GM12874 (cell line): ENCODE measurements around the gene STEAP1.

Source experiments
- TF ChIP-seq, protein P1 (sequence below): IDR thresholded peaks from 2 replicates; pipeline ENCODE4 v1.5.1; 2011; ENCODE audit warnings: low read depth, mild to moderate bottlenecking, control low read depth, low read length, moderate library complexity; ENCODE audit not compliant: insufficient read depth

The STEAP1 gene

DNA sequence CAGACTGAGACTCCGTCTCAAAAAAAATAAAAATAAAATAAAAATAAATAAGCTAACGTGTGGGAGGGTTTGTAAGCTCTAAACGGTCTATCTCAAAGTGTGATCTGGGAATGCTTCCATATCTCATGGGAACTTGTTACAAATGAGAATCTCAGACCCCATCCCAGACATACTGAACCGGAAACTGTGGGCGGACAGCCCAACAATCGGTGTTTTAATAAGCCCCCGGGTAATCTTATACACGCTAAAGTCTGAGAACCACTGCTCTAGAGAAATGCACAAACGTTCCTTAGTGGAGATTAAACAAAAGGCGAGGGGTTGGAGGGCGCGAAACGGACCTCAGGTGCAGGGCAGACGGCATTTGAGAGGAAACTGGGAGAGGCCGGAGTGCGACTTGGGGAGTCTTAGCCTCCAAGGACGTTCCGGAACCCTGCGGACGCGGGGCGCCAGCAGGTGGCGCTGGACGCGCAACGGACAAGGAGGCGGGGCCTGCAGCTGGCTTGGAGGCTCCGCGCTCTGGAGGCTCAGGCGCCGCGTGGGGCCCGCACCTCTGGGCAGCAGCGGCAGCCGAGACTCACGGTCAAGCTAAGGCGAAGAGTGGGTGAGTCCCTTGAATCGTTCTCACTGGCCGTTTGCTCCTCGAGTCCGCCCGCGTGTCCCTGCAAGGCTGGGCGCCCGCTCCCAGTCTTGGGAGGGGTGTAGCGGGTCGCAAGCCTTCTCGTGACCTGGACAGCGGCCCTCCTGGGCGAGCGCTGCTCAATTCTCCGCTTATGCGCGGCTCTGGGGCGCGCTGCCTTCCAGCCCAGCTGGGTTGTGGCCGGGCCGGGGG, at the start of gene STEAP1:
Gene STEAP1, plus strand, starts transcription at position 527 of the 829 bp plus-strand sequence. CDS start 5,320 bp downstream, outside the sequence.
- TF ChIP-seq, protein P1, sequence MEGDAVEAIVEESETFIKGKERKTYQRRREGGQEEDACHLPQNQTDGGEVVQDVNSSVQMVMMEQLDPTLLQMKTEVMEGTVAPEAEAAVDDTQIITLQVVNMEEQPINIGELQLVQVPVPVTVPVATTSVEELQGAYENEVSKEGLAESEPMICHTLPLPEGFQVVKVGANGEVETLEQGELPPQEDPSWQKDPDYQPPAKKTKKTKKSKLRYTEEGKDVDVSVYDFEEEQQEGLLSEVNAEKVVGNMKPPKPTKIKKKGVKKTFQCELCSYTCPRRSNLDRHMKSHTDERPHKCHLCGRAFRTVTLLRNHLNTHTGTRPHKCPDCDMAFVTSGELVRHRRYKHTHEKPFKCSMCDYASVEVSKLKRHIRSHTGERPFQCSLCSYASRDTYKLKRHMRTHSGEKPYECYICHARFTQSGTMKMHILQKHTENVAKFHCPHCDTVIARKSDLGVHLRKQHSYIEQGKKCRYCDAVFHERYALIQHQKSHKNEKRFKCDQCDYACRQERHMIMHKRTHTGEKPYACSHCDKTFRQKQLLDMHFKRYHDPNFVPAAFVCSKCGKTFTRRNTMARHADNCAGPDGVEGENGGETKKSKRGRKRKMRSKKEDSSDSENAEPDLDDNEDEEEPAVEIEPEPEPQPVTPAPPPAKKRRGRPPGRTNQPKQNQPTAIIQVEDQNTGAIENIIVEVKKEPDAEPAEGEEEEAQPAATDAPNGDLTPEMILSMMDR = peak; percentile 86

DNA sequence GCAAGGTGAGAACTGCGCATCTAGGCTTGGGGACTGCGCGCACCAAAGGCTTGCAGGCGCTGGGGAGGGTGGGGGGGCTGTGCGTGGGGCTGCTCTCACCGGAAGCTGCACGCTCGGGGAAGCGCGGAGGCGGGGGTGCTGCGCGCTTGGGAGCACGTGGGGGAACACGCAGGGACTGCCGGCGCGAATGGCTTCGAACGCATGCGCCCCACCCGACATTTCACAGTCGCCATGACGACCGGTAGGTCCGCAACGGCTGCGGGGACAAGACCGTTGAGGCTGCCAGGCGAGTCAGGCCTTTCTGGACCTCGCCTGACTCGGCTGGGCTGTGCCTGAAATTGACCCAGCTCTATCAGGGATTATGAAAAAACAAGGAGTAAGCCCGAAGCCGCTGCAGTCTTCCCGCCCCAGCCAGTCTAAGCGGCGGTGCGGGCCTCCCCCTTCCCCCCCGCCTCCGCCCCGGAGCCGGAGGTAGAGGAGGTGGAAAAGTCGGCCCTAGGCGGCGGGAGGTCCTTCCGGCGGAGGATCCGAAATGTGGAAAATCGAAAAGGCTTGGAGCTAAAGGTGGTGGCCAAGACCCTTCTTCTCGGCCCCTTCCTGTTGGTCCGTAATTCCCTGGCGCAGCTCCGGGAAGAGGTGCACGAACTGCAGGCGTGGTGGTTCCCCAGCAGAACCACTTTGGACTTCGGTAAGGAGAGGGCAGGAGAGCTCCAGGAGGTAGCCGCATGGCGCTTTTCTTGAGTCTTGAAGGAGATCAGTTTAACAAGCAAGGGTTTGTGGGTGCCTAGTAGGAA, 34.9 kb upstream of the STEAP1 start:
- TF ChIP-seq, protein P1 = no peak

DNA sequence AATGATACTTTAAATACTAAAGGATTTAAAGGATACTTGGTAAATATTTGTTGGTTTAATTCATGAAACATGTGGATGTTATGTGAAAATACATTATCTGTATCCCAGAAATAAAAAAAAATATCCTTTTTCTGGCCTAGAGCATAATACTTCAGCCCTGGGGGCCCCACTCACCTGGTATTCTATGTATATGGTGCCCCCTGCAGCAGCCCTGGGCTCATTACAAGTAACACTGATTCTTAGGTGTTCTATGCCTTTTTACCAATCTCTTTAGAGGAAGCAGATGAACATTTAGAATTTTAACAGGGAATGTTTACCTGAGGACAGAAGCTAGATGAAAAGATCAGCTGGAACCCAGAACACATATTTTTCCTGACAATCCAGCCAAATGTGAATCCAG, 4.8 kb upstream of the STEAP1 start:
- TF ChIP-seq, protein P1 = peak; percentile 20; the same call in 1 of the 2 replicates

DNA sequence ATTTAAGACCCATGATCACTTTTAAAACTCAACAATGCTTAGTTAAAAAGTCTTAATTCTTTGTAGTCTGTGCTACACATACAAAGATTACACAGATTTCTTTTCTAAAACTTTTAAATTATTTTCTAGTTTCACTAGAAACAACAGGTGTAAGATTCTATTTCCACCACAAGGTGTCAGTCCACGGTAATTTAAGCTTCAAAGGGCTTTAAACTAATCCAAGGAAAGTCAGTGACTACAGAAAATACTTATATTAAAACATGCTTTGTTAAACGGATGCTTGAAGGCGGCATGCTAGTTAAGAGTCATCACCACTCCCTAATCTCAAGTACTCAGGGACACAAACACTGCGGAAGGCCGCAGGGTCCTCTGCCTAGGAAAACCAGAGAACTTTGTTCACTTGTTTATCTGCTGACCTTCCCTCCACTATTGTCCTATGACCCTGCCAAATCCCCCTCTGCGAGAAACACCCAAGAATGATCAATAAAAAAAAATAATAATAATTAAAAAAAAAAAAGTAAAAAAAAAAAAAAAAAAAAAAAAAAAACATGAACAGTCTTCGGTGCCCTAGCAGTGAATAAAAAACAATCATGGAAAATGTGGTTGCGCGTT, 1.5 kb upstream of the STEAP1 start:
- TF ChIP-seq, protein P1 = 0 out of 2 replicates have a peak, but pooled peaks have one; percentile 7

DNA sequence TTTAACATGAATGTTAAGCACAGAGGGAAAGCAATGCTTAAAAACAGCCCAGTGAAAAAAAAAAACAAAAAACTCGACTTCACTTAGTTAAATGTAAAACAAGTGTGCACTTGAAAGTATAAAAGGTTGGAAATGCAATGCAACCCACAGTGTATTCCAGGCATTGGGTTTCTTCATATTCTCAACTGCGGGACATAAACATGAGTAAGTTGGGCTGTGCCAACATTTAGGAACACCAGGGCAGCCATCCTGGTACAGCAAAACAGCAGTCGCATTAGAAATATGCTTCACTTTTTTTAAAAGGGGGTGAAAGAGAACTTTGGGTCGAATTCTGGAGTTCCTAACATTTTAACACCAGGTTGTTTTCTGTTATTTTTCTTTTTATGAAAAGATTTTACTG, 937 bp downstream of the STEAP1 start:
- TF ChIP-seq, protein P1 = no peak

DNA sequence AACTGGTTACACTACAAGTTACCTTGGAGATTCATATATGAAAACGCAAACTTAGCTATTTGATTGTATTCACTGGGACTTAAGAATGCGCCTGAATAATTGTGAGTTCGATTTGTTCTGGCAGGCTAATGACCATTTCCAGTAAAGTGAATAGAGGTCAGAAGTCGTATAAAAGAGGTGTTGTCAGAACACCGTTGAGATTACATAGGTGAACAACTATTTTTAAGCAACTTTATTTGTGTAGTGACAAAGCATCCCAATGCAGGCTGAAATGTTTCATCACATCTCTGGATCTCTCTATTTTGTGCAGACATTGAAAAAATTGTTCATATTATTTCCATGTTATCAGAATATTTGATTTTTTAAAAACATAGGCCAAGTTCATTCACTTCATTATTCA, 9.3 kb downstream of the STEAP1 start:
- TF ChIP-seq, protein P1 = no peak

DNA sequence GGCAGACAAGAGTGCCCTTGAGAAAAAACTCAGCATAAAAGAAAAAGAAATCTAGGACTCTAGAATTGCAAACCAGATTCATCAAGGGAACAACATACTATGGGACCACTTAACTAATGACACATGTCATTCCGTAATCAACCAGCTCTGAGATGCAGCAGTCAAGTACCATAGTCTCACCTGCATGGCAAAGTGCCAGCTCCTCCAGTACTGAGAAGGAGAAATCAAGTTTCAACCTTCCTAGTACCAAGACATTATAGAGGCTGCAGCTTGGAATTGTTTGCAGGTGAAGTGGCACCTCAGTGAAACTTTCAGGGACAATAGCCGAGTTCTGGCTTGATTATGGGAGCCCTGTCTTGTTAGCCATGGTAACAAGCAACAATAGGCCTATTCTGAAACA, 11.5 kb downstream of the STEAP1 start:
- TF ChIP-seq, protein P1 = no peak
